PC-9 (cell line): ENCODE data around the gene TCF4. TPM values are rescaled to one million over a fixed set of nuclear protein-coding genes. Genes with fewer than 3 reads are reported as not detected.

ENCODE experiments used
- BruUV-seq: library from RNA; stranded (reverse); fragments of 400-500 nt; replicated peaks from 2 replicates; lab custom pipeline; 2021; lab: Mats Ljungman, UMichigan
- CTCF ChIA-PET: fragments of 300-600 bp; sonication (Branson Sonifier 250); formaldehyde crosslinking; loops from one replicate; lab custom pipeline; 2022; ENCODE audit warnings: antibody characterized with exemption; lab: Charles Lee
- POLR2A ChIA-PET: fragments of 300-600 bp; sonication (Branson Sonifier 250); formaldehyde crosslinking; loops from one replicate; lab custom pipeline; 2022; ENCODE audit warnings: antibody characterized with exemption; ENCODE audit not compliant: unreplicated experiment; lab: Charles Lee
- DNase-seq, 2 experiments: peaks; one replicate each; pipeline versions ENCODE4 v3.0.0 to v3.0.0-alpha.2; 2015 to 2022; ENCODE audit warnings: mixed read lengths in 1 of 2
- H2AFZ ChIP-seq: fragments of 200-600 bp; sonication (generic); 2 replicates; pipeline ENCODE4 v1.8.1; 2017; ENCODE audit warnings: antibody characterized with exemption
- H3F3A ChIP-seq: fragments of 200-600 bp; sonication (generic); 2 replicates; pipeline ENCODE4 v1.8.1; 2017; ENCODE audit warnings: antibody characterized with exemption, mild to moderate bottlenecking, low read depth; ENCODE audit not compliant: insufficient read depth
- H3K27ac ChIP-seq: fragments of 200-600 bp; sonication (generic); 2 replicates; pipeline ENCODE4 v1.6.1; 2016; ENCODE audit warnings: mixed run types
- H3K27me3 ChIP-seq: fragments of 200-600 bp; sonication (generic); 2 replicates; pipeline ENCODE4 v1.6.1; 2016; ENCODE audit warnings: low read depth, mixed run types; ENCODE audit not compliant: insufficient read depth
- H3K36me3 ChIP-seq: fragments of 200-600 bp; sonication (generic); 2 replicates; pipeline ENCODE4 v1.6.1; 2016; ENCODE audit warnings: low read depth, mixed run types
- H3K4me1 ChIP-seq: fragments of 200-600 bp; sonication (generic); replicated peaks from 2 replicates; pipeline ENCODE4 v1.6.1; 2016; ENCODE audit warnings: mixed run types; ENCODE audit not compliant: insufficient read depth
- H3K4me2 ChIP-seq: fragments of 200-600 bp; sonication (generic); 2 replicates; pipeline ENCODE4 v1.6.1; 2017; ENCODE audit warnings: mixed run types
- H3K4me3 ChIP-seq: fragments of 200-600 bp; sonication (generic); 2 replicates; pipeline ENCODE4 v1.6.1; 2016; ENCODE audit warnings: mixed run types
- H3K79me2 ChIP-seq: fragments of 200-600 bp; sonication (generic); 2 replicates; pipeline ENCODE4 v1.6.1; 2017; ENCODE audit warnings: low read depth, mixed run types
- H3K9me2 ChIP-seq: fragments of 200-600 bp; sonication (generic); 2 replicates; pipeline ENCODE4 v1.8.1; 2017; ENCODE audit warnings: mild to moderate bottlenecking; ENCODE audit not compliant: insufficient read depth
- H3K9me3 ChIP-seq: fragments of 200-600 bp; sonication (generic); 2 replicates; pipeline ENCODE4 v1.8.1; 2016; ENCODE audit warnings: low read depth; ENCODE audit not compliant: insufficient read depth
- H4K20me1 ChIP-seq: fragments of 200-600 bp; sonication (generic); 2 replicates; pipeline ENCODE4 v1.8.1; 2017; ENCODE audit not compliant: insufficient read depth
- CTCF ChIP-seq: fragments of 200-600 bp; sonication (generic); conservative IDR thresholded peaks from 2 replicates; pipeline ENCODE4 v1.6.1; 2017; ENCODE audit warnings: mixed run types, antibody characterized with exemption, mild to moderate bottlenecking, moderate library complexity
- EZH2 ChIP-seq: fragments of 200-600 bp; sonication (generic); IDR thresholded peaks from 2 replicates; pipeline ENCODE4 v1.8.0; 2017; ENCODE audit warnings: antibody characterized with exemption, low read depth
- intact Hi-C: fragments of 100-400 bp; cut with micrococcal nuclease; formaldehyde crosslinking; loops from one replicate; pipeline ENCODE4 v1.10.0; 2022; ENCODE audit not compliant: unreplicated experiment
- total RNA-seq: library from RNA; stranded (reverse); gene quantifications from 2 replicates; pipeline ENCODE4 v1.2.3, GENCODE V29; 2021

The TCF4 gene
- total RNA-seq, 1 experiment from 2014 or later, result 0.74 TPM

- H3K9me3 ChIP-seq, result no peaks in the 10 kb centered on the region
- H3K4me2 ChIP-seq, result no peak overlapping the region
- no peak overlapping the region for H3K27ac ChIP-seq
- H3K36me3 ChIP-seq, result no peaks in the 10 kb centered on the region
- TF ChIP-seq EZH2, result no peak
- no peak for TF ChIP-seq CTCF
- intact Hi-C loops, result no loop called here
- ChIA-PET CTCF (no interaction called here), POLR2A (no interaction called here)
- H3K4me3 ChIP-seq, result no peak overlapping the region
- no peaks in the 10 kb centered on the region for H4K20me1 ChIP-seq
- DNase-seq, result no peak
- H3F3A ChIP-seq, result no peaks in the 10 kb centered on the region
- BruUV-seq, result no TSS peak
- H3K9me2 ChIP-seq, result no peaks in the 10 kb centered on the region
- no peak overlapping the region for H2AFZ ChIP-seq
- no peaks in the 10 kb centered on the region for H3K4me1 ChIP-seq
- no peaks in the 10 kb centered on the region for H3K27me3 ChIP-seq
- H3K79me2 ChIP-seq, result no peaks in the 10 kb centered on the region
Observed at GRCh38 chr18:55407191-55407590, 180.8 kb downstream of the TCF4 start.

GRCh38 chr18:55406451-55406991, 181.5 kb downstream of the TCF4 start:
- Histone ChIP-seq H3K9me3 (no peaks in the 10 kb centered on the region), H3K9me2 (no peaks in the 10 kb centered on the region), H3K27ac (no peak overlapping the region), H3K4me3 (no peak overlapping the region), H3F3A (no peaks in the 10 kb centered on the region), H3K36me3 (no peaks in the 10 kb centered on the region), H3K4me2 (no peak overlapping the region), H2AFZ (no peak overlapping the region), H3K4me1 (no peaks in the 10 kb centered on the region), H3K27me3 (no peaks in the 10 kb centered on the region), H4K20me1 (no peaks in the 10 kb centered on the region), H3K79me2 (no peaks in the 10 kb centered on the region)
- no peak for TF ChIP-seq CTCF
- TF ChIP-seq EZH2, result no peak
- CTCF ChIA-PET, result no interaction called here
- intact Hi-C loops, result no loop called here
- POLR2A ChIA-PET, result no interaction called here
- no TSS peak for BruUV-seq
- DNase-seq, result no peak

GRCh38 chr18:55405893-55406406, 182.0 kb downstream of the TCF4 start:
- BruUV-seq, result no TSS peak
- H3K27ac ChIP-seq, result no peak overlapping the region
- H3F3A ChIP-seq, result no peaks in the 10 kb centered on the region
- no peaks in the 10 kb centered on the region for H4K20me1 ChIP-seq
- TF ChIP-seq EZH2 (no peak), CTCF (no peak)
- no peaks in the 10 kb centered on the region for H3K9me3 ChIP-seq
- no peaks in the 10 kb centered on the region for H3K79me2 ChIP-seq
- no peaks in the 10 kb centered on the region for H3K27me3 ChIP-seq
- H3K4me2 ChIP-seq, result no peak overlapping the region
- H2AFZ ChIP-seq, result no peak overlapping the region
- CTCF ChIA-PET, result no interaction called here
- H3K4me3 ChIP-seq, result no peak overlapping the region
- DNase-seq, result peak in 1 of 2 experiments; percentile 54
- POLR2A ChIA-PET, result no interaction called here
- H3K36me3 ChIP-seq, result no peaks in the 10 kb centered on the region
- intact Hi-C loops, result no loop called here
- H3K4me1 ChIP-seq, result no peaks in the 10 kb centered on the region
- no peaks in the 10 kb centered on the region for H3K9me2 ChIP-seq
